ENCODE data around the gene FTSJ3. TPM values are rescaled to one million over a fixed set of nuclear protein-coding genes. Genes with fewer than 3 reads are reported as not detected.

FTSJ3 gene
- polyA plus RNA-seq, 2 of the 4 experiments (the other 2 are of a cell fraction), result 74.5 to 104 TPM

DNA sequence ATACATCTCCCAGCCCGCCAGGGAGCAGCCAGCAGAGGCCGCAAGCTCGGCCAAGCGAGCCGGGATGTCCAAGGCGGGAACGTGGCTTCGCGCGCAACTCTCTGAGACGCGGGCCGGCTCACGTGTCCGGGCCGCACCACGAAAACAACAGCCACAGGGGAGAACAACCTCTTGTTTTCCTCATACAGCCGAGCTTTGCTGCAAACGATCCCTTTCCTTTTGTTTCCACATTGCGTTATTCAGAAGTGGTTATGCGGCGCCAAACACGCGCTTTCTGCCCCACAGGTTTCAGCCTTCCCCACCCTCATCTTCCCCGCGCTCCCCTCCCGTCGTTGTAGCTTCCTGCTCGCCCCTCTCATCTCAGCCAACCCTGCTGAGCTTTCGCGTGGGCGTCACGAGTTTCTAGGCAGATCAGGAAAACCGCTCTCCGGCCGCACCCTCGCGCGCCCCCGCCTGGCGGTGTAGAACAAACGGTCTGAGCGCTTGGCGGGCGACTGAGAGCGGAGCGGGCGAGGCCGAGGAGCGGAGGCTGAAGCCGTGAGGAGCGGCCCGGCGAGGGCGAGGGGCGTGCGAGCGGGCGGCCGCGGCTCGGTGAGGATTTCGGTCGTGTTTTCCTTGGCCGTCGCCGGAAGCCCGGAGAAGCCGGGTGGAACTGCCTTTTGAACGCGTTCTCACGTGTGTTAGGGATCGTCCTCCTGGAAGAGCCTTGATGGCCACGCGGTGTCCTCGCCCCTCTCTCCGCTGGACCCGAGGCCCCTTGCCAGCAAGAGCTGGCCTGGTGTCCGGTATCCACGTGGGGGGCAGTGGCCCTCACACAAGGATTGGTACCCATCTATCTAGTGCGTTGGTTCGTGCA lies 21.6 kb upstream of the FTSJ3 start:
- POLR2A ChIA-PET, result interaction anchor here (1.4 kb wide), 1 partner anchor 296 kb away, joined by 8 read pairs; no protein-coding TSS in a partner anchor
- TF ChIP-seq BCL3 (IDR thresholded peaks at IDR 0.05) (no peak), PHF8 (IDR thresholded peaks at IDR 0.05; ENCODE audit: borderline replicate concordance, low read depth) (no peak), RCOR1 (IDR thresholded peaks at IDR 0.05; ENCODE audit: low read depth, low read length) (no peak), RNF2 (IDR thresholded peaks at IDR 0.05; ENCODE audit: borderline replicate concordance, low read depth) (peak; percentile 75), EHMT2 (IDR thresholded peaks at IDR 0.05; ENCODE audit: low read depth) (no peak), POLR2A (IDR thresholded peaks at IDR 0.05; ENCODE audit: low read length) (no peak), TFCP2L1 (CRISPR knock-in tag; IDR thresholded peaks at IDR 0.05) (0 out of 2 replicates have a peak, but pooled peaks have one; percentile 55), TP53 (CRISPR knock-in tag; IDR thresholded peaks at IDR 0.05) (peak; percentile 78; the same call in 1 of the 2 replicates), KDM5A (IDR thresholded peaks at IDR 0.05) (no peak), RAD21 (conservative IDR thresholded peaks at IDR 0.05 in 1 of 2, IDR thresholded peaks at IDR 0.05 in 1 of 2) (no peak), NFE2L2 (conservative IDR thresholded peaks at IDR 0.05; ENCODE audit: low read length) (no peak), NR3C1 (IDR thresholded peaks at IDR 0.05) (no peak), CHD4 (IDR thresholded peaks at IDR 0.05; ENCODE audit: borderline replicate concordance) (no peak), BHLHE40 (IDR thresholded peaks at IDR 0.05; ENCODE audit: low read depth, low read length) (peak; percentile 89), RARB (CRISPR knock-in tag; IDR thresholded peaks at IDR 0.05) (no peak; the same call in 1 of the 2 replicates), MYC (IDR thresholded peaks at IDR 0.05; ENCODE audit: borderline replicate concordance, low read length) (no peak), CHD2 (IDR thresholded peaks at IDR 0.05; ENCODE audit: low read length, partially characterized antibody) (peak; percentile 60), EHF (CRISPR knock-in tag; IDR thresholded peaks at IDR 0.05) (peak; percentile 82; the same call in 1 of the 2 replicates), HOXB5 (CRISPR knock-in tag; IDR thresholded peaks at IDR 0.05) (peak; percentile 94), HMGXB4 (CRISPR knock-in tag; IDR thresholded peaks at IDR 0.05; ENCODE audit: borderline replicate concordance) (peak; percentile 84), HEYL (CRISPR knock-in tag; IDR thresholded peaks at IDR 0.05) (no peak; the same call in 1 of the 2 replicates), POLR2AphosphoS2 (conservative IDR thresholded peaks at IDR 0.05; ENCODE audit: low read length) (no peak), ESRRA (IDR thresholded peaks at IDR 0.05; ENCODE audit: borderline replicate concordance, low read length) (no peak), JUN (IDR thresholded peaks at IDR 0.05) (peak in 1 of 2 experiments; percentile 73; a peak in 2 of 5 replicates), MAFK (IDR thresholded peaks at IDR 0.05; ENCODE audit: partially characterized antibody) (no peak), SMC3 (IDR thresholded peaks at IDR 0.05) (no peak), CEBPB (IDR thresholded peaks at IDR 0.05) (no peak; a peak in 1 of 4 replicates), ZFP36 (IDR thresholded peaks at IDR 0.05; ENCODE audit: borderline replicate concordance, partially characterized antibody) (no peak), ZSCAN20 (CRISPR knock-in tag; IDR thresholded peaks at IDR 0.05) (peak; percentile 70; the same call in 1 of the 2 replicates), RFX5 (IDR thresholded peaks at IDR 0.05) (peak; percentile 100), JUNB (IDR thresholded peaks at IDR 0.05) (no peak), CBX2 (IDR thresholded peaks at IDR 0.05; ENCODE audit: borderline replicate concordance, low read depth) (no peak)
- TF ChIP-seq, protein P1, sequence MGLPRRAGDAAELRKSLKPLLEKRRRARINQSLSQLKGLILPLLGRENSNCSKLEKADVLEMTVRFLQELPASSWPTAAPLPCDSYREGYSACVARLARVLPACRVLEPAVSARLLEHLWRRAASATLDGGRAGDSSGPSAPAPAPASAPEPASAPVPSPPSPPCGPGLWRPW (IDR thresholded peaks at IDR 0.05), result no peak
- TF ChIP-seq, protein P2, sequence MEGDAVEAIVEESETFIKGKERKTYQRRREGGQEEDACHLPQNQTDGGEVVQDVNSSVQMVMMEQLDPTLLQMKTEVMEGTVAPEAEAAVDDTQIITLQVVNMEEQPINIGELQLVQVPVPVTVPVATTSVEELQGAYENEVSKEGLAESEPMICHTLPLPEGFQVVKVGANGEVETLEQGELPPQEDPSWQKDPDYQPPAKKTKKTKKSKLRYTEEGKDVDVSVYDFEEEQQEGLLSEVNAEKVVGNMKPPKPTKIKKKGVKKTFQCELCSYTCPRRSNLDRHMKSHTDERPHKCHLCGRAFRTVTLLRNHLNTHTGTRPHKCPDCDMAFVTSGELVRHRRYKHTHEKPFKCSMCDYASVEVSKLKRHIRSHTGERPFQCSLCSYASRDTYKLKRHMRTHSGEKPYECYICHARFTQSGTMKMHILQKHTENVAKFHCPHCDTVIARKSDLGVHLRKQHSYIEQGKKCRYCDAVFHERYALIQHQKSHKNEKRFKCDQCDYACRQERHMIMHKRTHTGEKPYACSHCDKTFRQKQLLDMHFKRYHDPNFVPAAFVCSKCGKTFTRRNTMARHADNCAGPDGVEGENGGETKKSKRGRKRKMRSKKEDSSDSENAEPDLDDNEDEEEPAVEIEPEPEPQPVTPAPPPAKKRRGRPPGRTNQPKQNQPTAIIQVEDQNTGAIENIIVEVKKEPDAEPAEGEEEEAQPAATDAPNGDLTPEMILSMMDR (IDR thresholded peaks at IDR 0.05), result peak; percentile 88
- TF ChIP-seq, protein P3, sequence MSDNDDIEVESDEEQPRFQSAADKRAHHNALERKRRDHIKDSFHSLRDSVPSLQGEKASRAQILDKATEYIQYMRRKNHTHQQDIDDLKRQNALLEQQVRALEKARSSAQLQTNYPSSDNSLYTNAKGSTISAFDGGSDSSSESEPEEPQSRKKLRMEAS (IDR thresholded peaks at IDR 0.05), result peak; percentile 100

More for the DNA sequence above, 21.6 kb upstream of the FTSJ3 start:
- WGBS (ENCODE audit: missing lambda C conversion rate), result 18% methylated on average over 62 of the region's 82 CpGs
- DNase-seq (ENCODE audit: low read depth in 1 of 2, low spot score in 1 of 2) (peak; percentile 99), FAIRE-seq (peak; percentile 56), ATAC-seq (peak; percentile 94 to 96)
- peak overlapping the region; percentile 28 for H3K4me3 ChIP-seq
- H3K27ac ChIP-seq, result peak overlapping the region; percentile 74 to 86
- peak overlapping the region; percentile 76 for H3K4me2 ChIP-seq
- peaks cover 8% of the 10 kb centered on the region for H3K9me3 ChIP-seq
- H3K4me1 ChIP-seq, result no peaks in the 10 kb centered on the region
- CTCF ChIA-PET, result interaction anchor here (0.7 to 9.6 kb wide), 31 partner anchors 9 to 848 kb away, joined by 3 to 91 read pairs (median 3); partner anchors contain the start of genes CSHL1 and GH1
